ENCODE results near the gene ANAPC7.
A peak's percentile ranks its signal among the peaks of the same experiment; 100 is the strongest.

ANAPC7 gene

GRCh38 chr12:110370732-110371231 lies 32.7 kb downstream of the ANAPC7 start:
- Mint-ChIP-seq H3K27ac (no peak overlapping the region), H3K4me1 (peaks cover 17% of the 10 kb centered on the region), H3K36me3 (ENCODE audit: low read depth) (peaks cover 37% of the 10 kb centered on the region), H3K9me3 (no peaks in the 10 kb centered on the region), H3K4me3 (no peak overlapping the region), H3K27me3 (ENCODE audit: low read depth, poor library complexity) (peaks cover under 1% of the 10 kb centered on the region)
- no peak for TF ChIP-seq CTCF (IDR thresholded peaks at IDR 0.05)
- no peak for DNase-seq

GRCh38 chr12:110369992-110370391 lies 33.5 kb downstream of the ANAPC7 start:
- H3K4me3 Mint-ChIP-seq, result no peak overlapping the region
- H3K36me3 Mint-ChIP-seq (ENCODE audit: low read depth), result peaks cover 30% of the 10 kb centered on the region
- DNase-seq, result no peak
- H3K27me3 Mint-ChIP-seq (ENCODE audit: low read depth, poor library complexity), result peaks cover 2% of the 10 kb centered on the region
- no peaks in the 10 kb centered on the region for H3K9me3 Mint-ChIP-seq
- TF ChIP-seq CTCF (IDR thresholded peaks at IDR 0.05), result no peak
- no peak overlapping the region for H3K27ac Mint-ChIP-seq
- H3K4me1 Mint-ChIP-seq, result peaks cover 19% of the 10 kb centered on the region

GRCh38 chr12:110367181-110367864 lies 36.2 kb downstream of the ANAPC7 start:
- peaks cover 2% of the 10 kb centered on the region for H3K27me3 Mint-ChIP-seq (ENCODE audit: low read depth, poor library complexity)
- TF ChIP-seq CTCF (IDR thresholded peaks at IDR 0.05), result no peak
- peaks cover 10% of the 10 kb centered on the region for H3K36me3 Mint-ChIP-seq (ENCODE audit: low read depth)
- no peaks in the 10 kb centered on the region for H3K9me3 Mint-ChIP-seq
- H3K4me3 Mint-ChIP-seq, result no peak overlapping the region
- DNase-seq, result no peak
- peaks cover 19% of the 10 kb centered on the region for H3K4me1 Mint-ChIP-seq
- peak overlapping the region; percentile 98 for H3K27ac Mint-ChIP-seq

GRCh38 chr12:110366321-110367142 lies 37.0 kb downstream of the ANAPC7 start:
- TF ChIP-seq CTCF (IDR thresholded peaks at IDR 0.05), result no peak
- Mint-ChIP-seq H3K27me3 (ENCODE audit: low read depth, poor library complexity) (peaks cover 2% of the 10 kb centered on the region), H3K36me3 (ENCODE audit: low read depth) (peaks cover 10% of the 10 kb centered on the region), H3K4me1 (peaks cover 19% of the 10 kb centered on the region), H3K4me3 (no peak overlapping the region), H3K27ac (peak overlapping the region; percentile 98), H3K9me3 (no peaks in the 10 kb centered on the region)
- DNase-seq, result no peak

- H3K27ac Mint-ChIP-seq, result no peak overlapping the region
- H3K4me3 Mint-ChIP-seq, result no peak overlapping the region
- H3K9me3 Mint-ChIP-seq, result no peaks in the 10 kb centered on the region
- peaks cover 19% of the 10 kb centered on the region for H3K4me1 Mint-ChIP-seq
- peaks cover 2% of the 10 kb centered on the region for H3K27me3 Mint-ChIP-seq (ENCODE audit: low read depth, poor library complexity)
- DNase-seq, result no peak
- peaks cover 10% of the 10 kb centered on the region for H3K36me3 Mint-ChIP-seq (ENCODE audit: low read depth)
- no peak for TF ChIP-seq CTCF (IDR thresholded peaks at IDR 0.05)
Measured at GRCh38 chr12:110365489-110366320, 37.8 kb downstream of the ANAPC7 start.

Data from nephron progenitor cell (in vitro differentiated cells).